SK-N-SH (cell line): ENCODE results near the gene SAP30BP.

Source experiments
- CTCF ChIP-seq: fragments of 200-600 bp; sonication (generic); IDR thresholded peaks from 2 replicates; pipeline ENCODE4 v1.6.1; 2017; ENCODE audit warnings: antibody characterized with exemption, mild to moderate bottlenecking, moderate library complexity
- EZH2phosphoT487 ChIP-seq: fragments of 200-600 bp; sonication (generic); IDR thresholded peaks from 2 replicates; pipeline ENCODE4 v1.6.1; 2017; ENCODE audit warnings: low read depth, mixed run types, mild to moderate bottlenecking, antibody characterized with exemption, moderate library complexity, borderline replicate concordance
- GABPA ChIP-seq: IDR thresholded peaks from 2 replicates; pipeline ENCODE4 v1.4.0; 2012; ENCODE audit warnings: low read depth, mild to moderate bottlenecking
- GATA2 ChIP-seq: sonication (generic); formaldehyde crosslinking; IDR thresholded peaks from 2 replicates; pipeline ENCODE4 v1.5.0; 2020; ENCODE audit warnings: mild to moderate bottlenecking, missing genetic modification reagents
- MAX ChIP-seq: IDR thresholded peaks from 2 replicates; pipeline ENCODE4 v1.4.0; 2012; ENCODE audit warnings: low read depth
- POLR2AphosphoS5 ChIP-seq: IDR thresholded peaks from 2 replicates; pipeline ENCODE4 v1.6.1; 2012; ENCODE audit warnings: low read depth, low read length
- RCOR1 ChIP-seq: fragments of 150-350 bp; IDR thresholded peaks from 2 replicates; pipeline ENCODE4 v1.6.1; 2017; ENCODE audit warnings: antibody characterized with exemption, low read length
- REST ChIP-seq: IDR thresholded peaks from 2 replicates; pipeline ENCODE4 v1.6.1; 2012; ENCODE audit warnings: mild to moderate bottlenecking, low read depth, low read length, moderate library complexity
- RFX5 ChIP-seq: IDR thresholded peaks from 2 replicates; pipeline ENCODE4 v1.6.1; 2012; ENCODE audit warnings: mild to moderate bottlenecking, improper control_type of control experiment, low read length
- SIN3A ChIP-seq: IDR thresholded peaks from 2 replicates; pipeline ENCODE4 v1.6.1; 2012; ENCODE audit warnings: low read depth, mild to moderate bottlenecking, low read length, moderate library complexity, borderline replicate concordance
- YY1 ChIP-seq: IDR thresholded peaks from 2 replicates; pipeline ENCODE4 v1.4.0; 2012; ENCODE audit warnings: low read depth, mild to moderate bottlenecking
- ZBTB33 ChIP-seq: IDR thresholded peaks from 2 replicates; pipeline ENCODE4 v1.4.0; 2012; ENCODE audit warnings: low read depth, borderline replicate concordance

GRCh38 chr17:75654176-75654575 lies 13.0 kb upstream of the SAP30BP start:
- TF ChIP-seq YY1 (no peak), REST (no peak), RFX5 (no peak), GABPA (no peak), RCOR1 (no peak), POLR2AphosphoS5 (no peak), ZBTB33 (no peak), MAX (no peak), GATA2 (CRISPR knock-in tag) (no peak), CTCF (peak; percentile 32), SIN3A (no peak), EZH2phosphoT487 (no peak)
